Heart left ventricle (tissue), 16 donors: ENCODE results near the gene DNMT3B. TPM values are rescaled to one million over a fixed set of nuclear protein-coding genes. Genes with fewer than 3 reads are reported as not detected.

Source experiments
- ATAC-seq, 4 donors: fragments of 200-7000 bp; cut with Tn5 transposase; one replicate each; pipeline ENCODE4 v1.9.1; 2020 to 2022; ENCODE audit warnings: moderate library complexity in 4 of 4, mild to moderate bottlenecking in 3 of 4, moderate number of reproducible peaks in 1 of 4
- DNase-seq, 5 donors: peaks; one replicate each; pipeline ENCODE4 v3.0.0-alpha.2; 2020
- H3K27ac ChIP-seq, 12 donors: fragments of 200-600 bp; sonication (generic) in 4 of 12; one replicate each; pipeline versions ENCODE4 v1.5.0 to v1.8.0; 2016 to 2022; ENCODE audit warnings: mild to moderate bottlenecking in 2 of 12
- H3K27me3 ChIP-seq, 9 donors: fragments of 200-600 bp; sonication (generic) in 2 of 9; one replicate each; pipeline versions ENCODE4 v1.5.1 to v1.8.0; 2016 to 2022; ENCODE audit warnings: mild to moderate bottlenecking in 3 of 9
- H3K36me3 ChIP-seq, 9 donors: fragments of 200-600 bp; sonication (generic) in 2 of 9; one replicate each; pipeline versions ENCODE4 v1.5.0 to v1.8.0; 2018 to 2022; ENCODE audit warnings: mild to moderate bottlenecking in 2 of 9
- H3K4me1 ChIP-seq, 12 donors: fragments of 200-600 bp; sonication (generic) in 4 of 12; one replicate each; pipeline versions ENCODE4 v1.5.0 to v1.8.0; 2016 to 2022; ENCODE audit warnings: mild to moderate bottlenecking in 3 of 12
- H3K4me3 ChIP-seq, 12 donors: fragments of 200-600 bp; sonication (generic) in 4 of 12; one replicate each; pipeline versions ENCODE4 v1.5.0 to v1.8.0; 2017 to 2022; ENCODE audit warnings: mild to moderate bottlenecking in 9 of 12, moderate library complexity in 4 of 12
- H3K9me3 ChIP-seq, 12 donors: fragments of 200-600 bp; sonication (generic) in 4 of 12; one replicate each; pipeline versions ENCODE4 v1.5.0 to v1.8.0; 2016 to 2022; ENCODE audit warnings: mild to moderate bottlenecking in 1 of 12
- POLR2A ChIP-seq, 2 donors: fragments of 450-650 bp; IDR thresholded peaks; one replicate each; pipeline ENCODE4 v1.6.1; 2017; ENCODE audit warnings: antibody characterized with exemption in 2 of 2, mild to moderate bottlenecking in 2 of 2, moderate library complexity in 2 of 2
- WGBS, 4 donors: extraction: QIAGEN DNeasy Blood & Tissue Kit in 2 of 4; methylation state at CpG; one replicate each; pipeline versions ENCODE4 v1.1.5 to v1.1.7; 2013 to 2018; 5-methylcytosine and 5-hydroxymethylcytosine counted together
- intact Hi-C, 10 donors: fragments of 100-400 bp; cut with DNase I; formaldehyde crosslinking; loops; one replicate each; pipeline versions ENCODE4 v1.11.1 to v1.14.2; 2022
- polyA plus RNA-seq, 2 donors: library from polyadenylated mRNA; stranded (reverse); fragments of 200-250 nt; gene quantifications; one replicate each; pipeline ENCODE4 v1.2.3, GENCODE V29; 2013
- total RNA-seq, 9 donors: library from RNA; depleted of rRNA in 2 of 9; stranded (reverse); fragments of >200 nt in 2 of 9; fragmentation: NEBNext Ultra II Directional in 3 of 9; extraction: Animal tissue kit (Norgen Biotek cat#: 25700) in 3 of 9; gene quantifications; one replicate each; pipeline versions ENCODE4 v1.1.0 to v1.2.4, GENCODE V29; 2016 to 2023
- TF ChIP-seq, protein P1 (sequence below), 12 donors: fragments of 200-600 bp; sonication (generic) in 4 of 12; IDR thresholded peaks; one replicate each; pipeline versions ENCODE4 v1.5.0 to v1.8.0; 2018 to 2022; ENCODE audit warnings: antibody characterized with exemption in 12 of 12, mild to moderate bottlenecking in 5 of 12
- donor health status: ischemic (EF 13 %, LVEDD 7.1; RV severe dilation, severe dysfunction).
- donor health status: healthy with polysubstance abuse.
- donor health status: DM: no; HTN: yes; CAD: no.
- donor health status: DM: no; HTN: no; CAD: no.
- donor health status: ischemic (EF 25% LVEDD 6.9; RV normal size, moderate dysfunction).
- donor health status: ischemic (EF 25% LVEDD 5.7; RV mildly dilated, moderate dysfunction).
- donor health status: healthy.
- donor health status: DM: yes; HTN: yes; CAD: no.
- donor health status: ischemic (EF 35%, LVEDD 5.7; RV mildly dilated, moderate dysfunction).
- donor health status: nonischemic (EF 11% LVEDD 7.7; RV severe dilation, severe dysfunction).
- donor health status: DM: yes; HTN: yes; CAD: no.
- donor health status: PGD.
- donor health status: ischemic (EF 29% LVEDD 5.4; RV normal size, mild dysfunction).
- donor health status: nonischemic (EF 23%, LVEDD 6.1; RV moderate dilation, normal function).

DNMT3B gene
- total and polyA plus RNA-seq, 11 donors, result 0.19 to 1.2 (median 0.50) TPM

DNA sequence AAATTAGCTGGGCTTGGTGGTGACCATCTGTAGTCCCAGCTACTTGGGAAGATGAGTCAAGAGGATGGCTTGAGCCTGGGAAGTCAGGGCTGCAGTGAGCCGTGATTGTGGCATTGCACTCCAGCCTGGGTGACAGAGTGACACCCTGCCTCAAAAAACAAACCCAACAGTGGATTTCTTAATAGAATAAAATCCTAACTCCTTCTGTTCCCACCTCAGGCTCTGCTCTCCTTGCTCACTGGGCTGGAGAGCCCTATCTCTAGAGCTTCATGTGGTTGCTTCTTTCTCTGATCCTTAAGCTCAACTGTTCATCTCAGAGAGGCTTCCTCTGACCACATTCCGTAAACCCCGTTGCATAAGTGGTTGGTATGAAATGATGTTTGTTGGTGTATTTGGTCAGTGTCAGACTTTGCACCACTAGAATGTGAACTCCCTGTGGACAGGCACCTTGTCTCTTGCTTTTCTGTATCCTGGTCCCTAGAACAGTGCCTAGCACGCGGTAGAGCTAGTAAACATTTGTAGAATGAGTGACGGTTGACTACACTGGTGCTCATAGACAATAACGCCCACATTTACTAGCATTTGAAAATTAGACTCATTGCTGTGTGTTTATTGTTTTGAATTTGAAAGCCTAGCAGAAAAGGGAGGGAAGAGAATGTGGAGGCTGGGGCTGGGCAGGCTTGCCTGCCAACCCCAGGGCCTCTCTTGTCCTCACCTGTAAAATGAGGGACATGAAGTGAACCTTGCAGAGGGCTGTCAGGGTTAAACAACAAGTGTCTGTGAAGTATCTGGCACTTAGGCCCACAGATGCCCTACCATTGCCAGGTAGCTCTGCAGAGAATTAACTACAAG is 61.8 kb downstream of the DNMT3B start:
- intact Hi-C loops, result no loop called here
- TF ChIP-seq POLR2A (IDR thresholded peaks at IDR 0.05), result no peak
- TF ChIP-seq, protein P1, sequence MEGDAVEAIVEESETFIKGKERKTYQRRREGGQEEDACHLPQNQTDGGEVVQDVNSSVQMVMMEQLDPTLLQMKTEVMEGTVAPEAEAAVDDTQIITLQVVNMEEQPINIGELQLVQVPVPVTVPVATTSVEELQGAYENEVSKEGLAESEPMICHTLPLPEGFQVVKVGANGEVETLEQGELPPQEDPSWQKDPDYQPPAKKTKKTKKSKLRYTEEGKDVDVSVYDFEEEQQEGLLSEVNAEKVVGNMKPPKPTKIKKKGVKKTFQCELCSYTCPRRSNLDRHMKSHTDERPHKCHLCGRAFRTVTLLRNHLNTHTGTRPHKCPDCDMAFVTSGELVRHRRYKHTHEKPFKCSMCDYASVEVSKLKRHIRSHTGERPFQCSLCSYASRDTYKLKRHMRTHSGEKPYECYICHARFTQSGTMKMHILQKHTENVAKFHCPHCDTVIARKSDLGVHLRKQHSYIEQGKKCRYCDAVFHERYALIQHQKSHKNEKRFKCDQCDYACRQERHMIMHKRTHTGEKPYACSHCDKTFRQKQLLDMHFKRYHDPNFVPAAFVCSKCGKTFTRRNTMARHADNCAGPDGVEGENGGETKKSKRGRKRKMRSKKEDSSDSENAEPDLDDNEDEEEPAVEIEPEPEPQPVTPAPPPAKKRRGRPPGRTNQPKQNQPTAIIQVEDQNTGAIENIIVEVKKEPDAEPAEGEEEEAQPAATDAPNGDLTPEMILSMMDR (IDR thresholded peaks at IDR 0.05), result no peak
- Histone ChIP-seq H3K27me3 (no peaks in the 10 kb centered on the region), H3K4me3 (no peak overlapping the region), H3K27ac (no peak overlapping the region), H3K9me3 (no peaks in the 10 kb centered on the region), H3K4me1 (peaks cover 0 to 68% (median 34%) of the 10 kb centered on the region in 12 donors), H3K36me3 (peaks cover 0 to 34% (median 30%) of the 10 kb centered on the region in 9 donors)
- DNase-seq, result no peak
- WGBS, 4 donors, result 85 to 90% (median 87%) methylated on average over 7 of the region's 7 CpGs
- ATAC-seq, result no peak

DNA sequence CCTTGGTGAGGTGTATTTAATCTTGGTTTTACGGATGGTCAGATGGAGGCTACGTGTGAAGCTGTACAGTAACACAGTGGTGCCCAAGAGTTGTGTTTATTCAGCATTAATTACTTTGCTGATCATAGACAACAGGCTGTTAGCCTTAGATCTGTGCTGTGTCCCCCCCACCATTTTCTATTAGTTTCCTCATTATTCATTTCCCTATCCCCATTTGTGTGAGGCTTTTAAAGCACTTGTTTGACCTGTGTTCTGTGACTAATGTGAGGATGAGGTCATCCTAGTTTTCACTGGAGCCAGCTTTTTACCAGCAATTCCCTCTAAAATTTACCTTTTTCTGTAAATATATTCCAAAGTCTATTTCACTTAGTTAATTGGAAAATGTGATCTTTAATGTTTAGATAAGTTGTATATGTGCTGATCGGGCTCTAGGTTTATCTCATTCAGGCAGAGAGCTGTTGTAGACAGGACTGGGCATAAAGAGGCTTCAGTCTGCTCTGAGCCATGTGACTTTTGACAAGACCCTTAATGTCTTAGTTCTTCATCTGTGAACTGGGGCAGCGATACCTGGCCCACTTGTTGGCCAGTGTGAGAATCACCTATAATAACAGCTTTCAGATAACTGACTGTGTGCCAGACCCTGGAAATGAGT is 66.0 kb downstream of the DNMT3B start:
- ATAC-seq, result no peak
- no peaks in the 10 kb centered on the region for H3K9me3 ChIP-seq
- H3K4me1 ChIP-seq, result peaks cover 0 to 62% (median 9%) of the 10 kb centered on the region in 12 donors
- no peaks in the 10 kb centered on the region for H3K27me3 ChIP-seq
- WGBS, 4 donors, result 95 to 97% (median 96%) methylated on average over 4 of the region's 4 CpGs
- DNase-seq, result no peak
- H3K36me3 ChIP-seq, result peaks cover 0 to 62% (median 39%) of the 10 kb centered on the region in 9 donors
- TF ChIP-seq, protein P1 (IDR thresholded peaks at IDR 0.05), result no peak
- no peak for TF ChIP-seq POLR2A (IDR thresholded peaks at IDR 0.05)
- intact Hi-C loops, result no loop called here
- no peak overlapping the region for H3K4me3 ChIP-seq
- peak overlapping the region in 2 of 12 donors; percentile 4 to 52 for H3K27ac ChIP-seq

DNA sequence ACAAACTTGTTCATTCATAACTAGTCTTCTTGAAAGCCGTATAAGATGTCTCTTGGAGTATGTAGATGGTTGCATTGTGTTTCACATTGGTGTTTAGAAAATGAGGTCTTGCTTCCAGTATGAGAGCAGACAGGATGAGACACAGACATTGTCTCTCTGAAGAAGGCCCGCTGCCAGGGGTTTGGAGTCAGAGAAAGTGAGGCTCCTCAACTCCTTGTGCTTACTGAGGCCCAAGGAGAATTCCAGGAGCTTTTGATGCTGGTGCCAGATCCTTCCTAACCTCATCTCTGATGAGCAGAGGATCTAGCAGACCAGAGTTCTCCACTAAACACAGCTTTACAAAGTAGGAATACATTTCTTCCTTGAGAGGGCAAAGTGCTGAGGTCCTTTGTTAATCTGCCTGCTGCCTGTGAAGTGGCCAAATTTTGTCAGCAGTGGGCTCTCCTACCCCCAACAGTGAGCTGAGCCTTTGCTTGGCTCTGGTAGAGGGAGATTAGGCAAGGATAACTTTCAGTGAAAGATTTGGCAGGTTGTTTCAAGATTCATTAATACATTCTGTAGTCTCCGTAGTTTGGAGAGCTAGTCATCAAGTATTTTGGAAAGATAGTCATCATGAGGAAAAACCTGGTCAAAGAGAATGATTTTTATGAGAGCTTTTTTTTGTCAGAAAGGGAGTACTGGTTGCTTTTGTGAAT is 67.3 kb downstream of the DNMT3B start:
- Histone ChIP-seq H3K4me1 (peaks cover 0 to 51% (median 6%) of the 10 kb centered on the region in 12 donors), H3K4me3 (no peak overlapping the region), H3K27me3 (no peaks in the 10 kb centered on the region), H3K9me3 (no peaks in the 10 kb centered on the region), H3K36me3 (peaks cover 0 to 75% (median 50%) of the 10 kb centered on the region in 9 donors), H3K27ac (peak overlapping the region in 2 of 12 donors; percentile 52 to 75)
- ATAC-seq (no peak), DNase-seq (no peak)
- intact Hi-C loops, result no loop called here
- 74 to 89% (median 75%) methylated on average over 3 of the region's 3 CpGs for WGBS, 4 donors
- no peak for TF ChIP-seq POLR2A (IDR thresholded peaks at IDR 0.05)
- TF ChIP-seq, protein P1 (IDR thresholded peaks at IDR 0.05), result no peak
